ENCODE results near the gene SAMD13. TPM values are rescaled to one million over a fixed set of nuclear protein-coding genes. Genes with fewer than 3 reads are reported as not detected.

The SAMD13 gene
- total RNA-seq, 2 experiments from 2014 or later = not detected

DNA sequence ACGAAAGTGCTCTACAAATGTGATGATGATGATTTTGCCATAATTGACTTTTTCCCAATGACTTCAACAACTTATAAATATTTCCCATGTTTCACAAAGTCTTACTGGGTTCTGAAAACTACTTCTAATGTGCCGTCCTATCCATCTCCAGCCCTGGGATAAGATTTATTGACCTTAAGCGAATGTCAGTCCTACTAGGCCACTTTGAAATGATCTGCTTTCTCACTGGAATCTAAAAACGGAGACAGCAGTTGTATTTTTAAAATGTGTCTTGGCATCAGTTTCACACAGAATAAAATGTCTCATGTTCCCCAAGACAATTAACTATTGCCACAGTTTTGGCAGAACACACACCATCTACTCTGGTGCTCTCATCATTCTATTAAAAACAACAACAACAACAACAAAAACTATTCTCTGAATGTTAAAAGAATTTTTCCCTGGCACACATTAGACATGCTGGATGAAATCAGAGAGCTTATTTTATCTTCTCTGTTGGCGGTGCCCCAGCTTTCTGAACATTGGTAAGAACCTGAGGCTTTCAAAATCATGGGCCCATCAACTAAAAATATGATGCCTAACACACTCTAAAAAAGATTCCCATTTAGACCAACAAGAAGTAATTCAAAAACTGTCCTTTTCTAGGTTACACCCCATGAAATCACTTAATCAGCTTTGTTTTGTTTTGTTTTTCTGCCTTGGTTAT is 73.6 kb downstream of the SAMD13 start:
- H3K9me3 Mint-ChIP-seq = no peaks in the 10 kb centered on the region
- Histone ChIP-seq H3K27ac (ENCODE audit: low read depth in 1 of 2, low read length in 2 of 2) (no peak overlapping the region), H3K27me3 (ENCODE audit: control insufficient read depth in 1 of 2, insufficient read depth in 2 of 2, low read length in 2 of 2) (no peaks in the 10 kb centered on the region), H3K4me3 (ENCODE audit: low read length) (no peak overlapping the region), H3K9me3 (ENCODE audit: control insufficient read depth in 1 of 2, insufficient read depth in 1 of 2, low read length in 2 of 2) (no peaks in the 10 kb centered on the region), H3K4me1 (ENCODE audit: insufficient read depth, low read length) (no peaks in the 10 kb centered on the region), H3K36me3 (ENCODE audit: insufficient read depth, low read length) (no peaks in the 10 kb centered on the region)
- H3K27me3 Mint-ChIP-seq = no peaks in the 10 kb centered on the region
- DNase-seq (no peak), ATAC-seq (ENCODE audit: poor library complexity) (no peak)
- ChIA-PET POLR2A (interaction anchor here (0.5 kb wide), 1 partner anchor 89 kb away, joined by 3 read pairs; no protein-coding TSS in a partner anchor), CTCF (interaction anchor here (1.5 kb wide), 1 partner anchor 9 kb away, joined by 3 read pairs; no protein-coding TSS in a partner anchor)
- H3K4me3 Mint-ChIP-seq = no peak overlapping the region
- no peaks in the 10 kb centered on the region for H3K36me3 Mint-ChIP-seq (ENCODE audit: low read depth)
- H3K27ac Mint-ChIP-seq = no peak overlapping the region
- no peak for TF ChIP-seq CTCF (IDR thresholded peaks at IDR 0.05)
- H3K4me1 Mint-ChIP-seq (ENCODE audit: low read depth) = no peaks in the 10 kb centered on the region
- intact Hi-C loops (cut with DNase I, micrococcal nuclease) = no loop called here

DNA sequence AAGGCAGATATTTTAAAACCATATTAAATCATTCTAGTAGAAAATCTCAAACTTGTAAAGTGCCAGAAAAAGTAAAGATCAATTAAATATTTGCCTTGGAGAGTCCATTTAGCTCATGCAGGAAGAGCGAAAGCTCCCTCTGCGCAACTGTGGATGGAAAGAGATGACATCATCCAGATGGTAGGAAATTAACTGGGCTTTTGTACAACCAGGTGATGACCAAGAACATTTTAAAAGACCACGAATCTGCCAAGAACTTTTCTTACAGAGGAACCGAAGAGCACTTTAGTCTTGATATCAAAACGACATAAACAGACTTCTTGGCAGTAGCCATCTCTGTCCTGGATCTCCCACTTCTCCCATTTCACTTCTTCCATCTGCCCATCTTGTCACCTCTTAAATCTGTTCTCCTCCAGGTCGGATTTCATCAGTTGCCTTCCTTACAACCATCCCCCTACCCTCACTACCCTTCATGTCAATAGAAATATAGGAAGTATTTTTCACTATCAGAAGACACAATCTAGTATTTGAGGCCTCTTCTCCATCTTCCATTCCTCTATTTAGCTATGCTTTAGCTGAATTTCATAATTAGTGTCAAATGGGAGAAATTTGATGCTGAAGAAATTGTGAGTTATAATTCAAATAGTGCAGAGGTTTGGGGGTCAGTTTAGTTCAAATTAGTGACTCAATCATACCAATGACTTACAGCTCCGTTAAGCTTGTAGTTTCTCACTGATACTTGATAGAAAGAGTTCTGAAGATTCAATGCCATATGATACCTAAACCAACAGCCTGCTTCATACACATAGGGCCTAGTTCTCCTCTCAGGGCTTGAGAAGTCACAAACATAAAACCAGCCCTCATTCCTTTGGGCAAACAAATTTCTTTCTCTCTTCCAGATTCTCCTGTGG is 74.7 kb downstream of the SAMD13 start:
- no peak for TF ChIP-seq CTCF (IDR thresholded peaks at IDR 0.05)
- no peaks in the 10 kb centered on the region for H3K9me3 ChIP-seq (ENCODE audit: control insufficient read depth in 1 of 2, insufficient read depth in 1 of 2, low read length in 2 of 2)
- no peak overlapping the region for H3K27ac ChIP-seq (ENCODE audit: low read depth in 1 of 2, low read length in 2 of 2)
- H3K27me3 ChIP-seq (ENCODE audit: control insufficient read depth in 1 of 2, insufficient read depth in 2 of 2, low read length in 2 of 2) = no peaks in the 10 kb centered on the region
- H3K4me1 ChIP-seq (ENCODE audit: insufficient read depth, low read length) = no peaks in the 10 kb centered on the region
- no peak overlapping the region for H3K4me3 Mint-ChIP-seq
- H3K36me3 Mint-ChIP-seq (ENCODE audit: low read depth) = no peaks in the 10 kb centered on the region
- H3K4me3 ChIP-seq (ENCODE audit: low read length) = no peak overlapping the region
- ChIA-PET CTCF (interaction anchor here (0.7 to 1.5 kb wide), 2 partner anchors 10 to 15 kb away, joined by 3 read pairs; no protein-coding TSS in a partner anchor), POLR2A (no interaction called here)
- no peaks in the 10 kb centered on the region for H3K4me1 Mint-ChIP-seq (ENCODE audit: low read depth)
- no peak overlapping the region for H3K27ac Mint-ChIP-seq
- no peaks in the 10 kb centered on the region for H3K36me3 ChIP-seq (ENCODE audit: insufficient read depth, low read length)
- intact Hi-C loops (cut with DNase I, micrococcal nuclease) = no loop called here
- DNase-seq = no peak
- no peak for ATAC-seq (ENCODE audit: poor library complexity)
- H3K9me3 Mint-ChIP-seq = no peaks in the 10 kb centered on the region
- no peaks in the 10 kb centered on the region for H3K27me3 Mint-ChIP-seq

DNA sequence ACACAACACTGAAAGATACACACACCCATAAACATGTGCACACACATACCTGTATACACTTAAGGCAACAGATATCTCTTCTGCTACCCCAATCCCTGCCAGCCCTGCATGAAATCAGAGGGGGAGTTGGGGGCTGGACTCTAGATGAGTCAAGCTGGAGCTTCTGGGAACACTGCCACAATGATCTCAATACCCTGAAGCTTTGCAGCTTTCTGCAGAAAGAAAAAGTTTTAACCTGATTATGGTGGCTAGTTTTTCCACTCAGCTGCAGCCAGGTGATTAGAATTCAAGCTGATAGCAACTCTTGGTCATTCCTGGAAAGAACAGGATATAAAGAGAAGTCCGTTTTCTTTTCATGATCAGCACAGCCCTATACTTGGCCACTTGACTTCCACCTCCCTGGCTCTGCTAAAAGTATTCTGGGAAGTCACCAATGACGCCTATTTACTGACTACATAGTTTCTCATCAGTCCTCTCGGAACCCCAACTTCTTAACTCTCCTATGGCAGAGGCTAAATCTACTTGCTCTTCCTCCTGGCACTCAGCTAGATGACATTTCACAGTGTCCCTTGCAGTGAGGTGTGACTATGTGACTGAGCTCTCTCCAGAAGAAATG is 76.1 kb downstream of the SAMD13 start:
- Mint-ChIP-seq H3K4me3 (no peak overlapping the region), H3K27me3 (no peaks in the 10 kb centered on the region), H3K4me1 (ENCODE audit: low read depth) (no peaks in the 10 kb centered on the region), H3K27ac (no peak overlapping the region), H3K9me3 (no peaks in the 10 kb centered on the region), H3K36me3 (ENCODE audit: low read depth) (no peaks in the 10 kb centered on the region)
- TF ChIP-seq CTCF (IDR thresholded peaks at IDR 0.05) = no peak
- H3K9me3 ChIP-seq (ENCODE audit: control insufficient read depth in 1 of 2, insufficient read depth in 1 of 2, low read length in 2 of 2) = no peaks in the 10 kb centered on the region
- no peaks in the 10 kb centered on the region for H3K4me1 ChIP-seq (ENCODE audit: insufficient read depth, low read length)
- H3K27ac ChIP-seq (ENCODE audit: low read depth in 1 of 2, low read length in 2 of 2) = no peak overlapping the region
- H3K4me3 ChIP-seq (ENCODE audit: low read length) = no peak overlapping the region
- ChIA-PET CTCF (no interaction called here), POLR2A (no interaction called here)
- no peaks in the 10 kb centered on the region for H3K36me3 ChIP-seq (ENCODE audit: insufficient read depth, low read length)
- H3K27me3 ChIP-seq (ENCODE audit: control insufficient read depth in 1 of 2, insufficient read depth in 2 of 2, low read length in 2 of 2) = no peaks in the 10 kb centered on the region
- ATAC-seq (ENCODE audit: poor library complexity) = no peak
- intact Hi-C loops (cut with DNase I, micrococcal nuclease) = no loop called here
- no peak for DNase-seq
